ENCODE data around the gene NKX6-2.
"Not testable (repeated sequence)": the region's sequence is repeated elsewhere in the genome, so short reads cannot be mapped to it uniquely, and the experiment has no call there.

The NKX6-2 gene

GRCh38 chr10:132807621-132808049 is 21.7 kb upstream of the NKX6-2 start:
- Mint-ChIP-seq H3K27ac (no peak overlapping the region), H3K9me3 (no peaks in the 10 kb centered on the region), H3K4me3 (no peak overlapping the region), H3K27me3 (no peaks in the 10 kb centered on the region), H3K4me1 (no peaks in the 10 kb centered on the region), H3K36me3 (no peaks in the 10 kb centered on the region)
- CTCF ChIA-PET, result no interaction called here
- DNase-seq, result no peak

GRCh38 chr10:132806561-132807003 is 20.6 kb upstream of the NKX6-2 start:
- Mint-ChIP-seq H3K4me1 (no peaks in the 10 kb centered on the region), H3K9me3 (no peaks in the 10 kb centered on the region), H3K27ac (no peak overlapping the region), H3K4me3 (no peak overlapping the region), H3K36me3 (no peaks in the 10 kb centered on the region), H3K27me3 (no peaks in the 10 kb centered on the region)
- DNase-seq, result no peak
- CTCF ChIA-PET, result no interaction called here

GRCh38 chr10:132806110-132806509 is 20.2 kb upstream of the NKX6-2 start:
- CTCF ChIA-PET, result no interaction called here
- H3K4me3 Mint-ChIP-seq, result no peak overlapping the region
- DNase-seq, result no peak

DNA sequence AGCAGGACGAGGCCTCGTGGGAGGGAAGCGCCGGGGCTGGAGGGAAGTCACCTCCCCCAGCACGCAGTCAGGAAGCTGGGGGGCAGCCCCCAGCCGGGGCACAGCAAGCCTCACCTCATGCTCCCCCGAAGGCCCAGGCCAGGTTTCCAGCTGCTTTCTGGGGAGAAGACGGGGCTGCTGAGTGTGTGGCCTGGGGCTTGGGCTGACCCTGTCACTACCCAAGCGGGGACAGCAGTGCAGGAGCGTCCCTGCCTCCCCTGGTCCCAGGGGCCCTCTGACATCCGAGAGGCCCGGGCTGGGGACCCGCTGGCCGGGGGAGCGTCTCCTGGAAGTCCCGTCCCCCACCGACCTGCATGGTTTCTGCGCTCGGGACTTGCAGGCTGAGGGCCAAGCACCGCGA is 19.7 kb upstream of the NKX6-2 start:
- no peak for DNase-seq
- Mint-ChIP-seq H3K4me3 (no peak overlapping the region), H3K9me3 (no peaks in the 10 kb centered on the region), H3K27ac (no peak overlapping the region), H3K36me3 (no peaks in the 10 kb centered on the region), H3K4me1 (no peaks in the 10 kb centered on the region), H3K27me3 (no peaks in the 10 kb centered on the region)
- CTCF ChIA-PET, result no interaction called here

More at GRCh38 chr10:132806110-132806509, 20.2 kb upstream of the NKX6-2 start:
- no peak overlapping the region for H3K27ac Mint-ChIP-seq
- no peaks in the 10 kb centered on the region for H3K36me3 Mint-ChIP-seq
- H3K4me1 Mint-ChIP-seq, result no peaks in the 10 kb centered on the region
- no peaks in the 10 kb centered on the region for H3K27me3 Mint-ChIP-seq
- H3K9me3 Mint-ChIP-seq, result no peaks in the 10 kb centered on the region

DNA sequence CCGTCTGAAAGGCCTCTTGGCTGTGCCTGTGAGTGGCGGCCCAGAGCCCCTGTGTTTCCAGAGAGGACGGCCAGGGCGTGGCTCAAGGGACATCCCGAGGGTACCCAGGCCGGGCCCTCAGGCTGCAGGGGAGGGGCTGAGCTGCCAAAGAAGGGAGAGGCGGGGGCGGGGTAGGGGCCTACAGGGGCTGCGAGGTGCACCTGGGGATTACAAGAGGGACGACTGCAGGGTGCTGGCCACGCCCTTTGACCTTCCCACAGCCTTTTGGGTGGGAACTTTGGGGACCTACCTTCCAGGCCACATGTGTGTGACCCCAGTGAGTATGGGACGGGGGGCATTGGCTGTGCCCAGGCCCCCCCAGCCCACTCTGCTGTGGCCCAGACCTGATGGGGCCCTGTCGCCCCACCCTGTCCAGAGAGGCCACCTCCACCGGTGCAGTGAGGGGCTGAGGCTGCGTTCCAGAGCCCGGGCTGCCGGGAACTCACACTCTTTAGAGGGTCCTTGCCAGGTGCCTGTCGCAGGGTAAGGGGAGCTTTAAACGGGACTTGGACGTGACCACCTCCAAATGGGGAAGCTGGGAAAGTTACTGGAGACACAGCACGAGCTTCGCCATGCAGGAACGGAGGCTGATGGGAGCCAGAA is 19.0 kb upstream of the NKX6-2 start:
- Mint-ChIP-seq H3K27ac (no peak overlapping the region), H3K4me1 (no peaks in the 10 kb centered on the region), H3K27me3 (no peaks in the 10 kb centered on the region), H3K36me3 (no peaks in the 10 kb centered on the region), H3K9me3 (no peaks in the 10 kb centered on the region), H3K4me3 (no peak overlapping the region)
- CTCF ChIA-PET, result no interaction called here
- DNase-seq, result no peak

GRCh38 chr10:132804287-132804686 is 18.3 kb upstream of the NKX6-2 start:
- Mint-ChIP-seq H3K9me3 (no peaks in the 10 kb centered on the region), H3K36me3 (no peaks in the 10 kb centered on the region), H3K4me3 (no peak overlapping the region), H3K27me3 (no peaks in the 10 kb centered on the region), H3K27ac (no peak overlapping the region), H3K4me1 (no peaks in the 10 kb centered on the region)
- no peak for DNase-seq
- CTCF ChIA-PET, result no interaction called here

GRCh38 chr10:132803416-132804210 is 17.7 kb upstream of the NKX6-2 start:
- no peaks in the 10 kb centered on the region for H3K4me1 Mint-ChIP-seq
- no peaks in the 10 kb centered on the region for H3K36me3 Mint-ChIP-seq
- CTCF ChIA-PET, result no interaction called here
- H3K4me3 Mint-ChIP-seq, result no peak overlapping the region
- no peaks in the 10 kb centered on the region for H3K9me3 Mint-ChIP-seq
- no peaks in the 10 kb centered on the region for H3K27me3 Mint-ChIP-seq
- no peak overlapping the region for H3K27ac Mint-ChIP-seq
- no peak for DNase-seq

DNA sequence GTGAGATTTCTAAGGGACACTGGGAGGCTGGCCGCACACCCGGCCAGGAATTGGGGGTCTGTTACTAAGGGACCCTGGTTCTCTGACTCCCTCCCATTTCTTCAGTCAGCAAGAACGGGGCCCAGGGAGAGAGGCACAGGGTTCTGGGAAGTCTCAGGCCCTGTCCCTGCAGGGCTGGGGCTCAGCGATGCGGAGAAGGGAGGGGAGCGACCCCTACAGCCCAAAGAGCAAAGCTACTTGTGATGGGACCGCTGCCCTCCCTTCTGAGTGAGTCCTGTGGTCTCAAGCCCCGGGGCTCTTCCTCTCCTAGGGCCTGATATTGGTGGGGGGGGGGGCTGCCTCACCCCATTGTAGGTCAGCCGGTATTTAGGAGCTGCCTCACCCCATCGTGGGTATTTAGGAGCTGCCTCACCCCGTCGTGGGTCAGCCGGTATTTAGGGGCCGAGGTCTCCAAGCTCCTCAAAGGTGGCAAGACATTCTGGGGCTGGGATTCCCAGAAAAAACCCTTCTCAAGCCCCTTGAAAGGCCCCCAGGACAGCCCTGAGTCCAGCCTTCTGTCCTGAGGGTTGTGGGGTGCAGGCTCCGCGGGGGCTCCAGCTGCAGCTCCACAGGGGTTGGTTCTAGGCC is 16.9 kb upstream of the NKX6-2 start:
- Mint-ChIP-seq H3K4me3 (no peak overlapping the region), H3K27ac (no peak overlapping the region), H3K36me3 (no peaks in the 10 kb centered on the region), H3K27me3 (no peaks in the 10 kb centered on the region), H3K4me1 (no peaks in the 10 kb centered on the region), H3K9me3 (no peaks in the 10 kb centered on the region)
- no peak for DNase-seq
- CTCF ChIA-PET, result no interaction called here

DNA sequence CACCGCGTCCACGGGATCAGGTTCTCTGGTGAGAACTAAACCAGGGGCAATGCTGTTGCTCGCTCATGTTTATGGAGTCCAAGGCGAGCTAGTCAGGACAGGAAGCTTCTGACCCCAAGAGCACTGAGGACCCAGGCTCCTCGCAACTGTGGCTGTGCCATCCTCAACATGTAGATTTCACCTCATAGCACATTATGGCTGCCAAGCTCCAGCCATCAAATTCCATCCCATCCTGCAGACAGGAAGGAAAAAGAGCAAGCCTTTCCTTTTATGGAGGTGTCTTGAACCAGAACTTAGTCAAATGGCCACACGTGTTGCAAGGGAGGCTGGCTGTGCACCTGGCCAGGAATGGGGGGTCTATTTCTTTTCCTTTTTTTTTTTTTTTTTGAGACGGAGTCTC is 16.1 kb upstream of the NKX6-2 start:
- no peaks in the 10 kb centered on the region for H3K4me1 Mint-ChIP-seq
- CTCF ChIA-PET, result no interaction called here
- H3K4me3 Mint-ChIP-seq, result no peak overlapping the region
- no peak for DNase-seq
- H3K27me3 Mint-ChIP-seq, result no peaks in the 10 kb centered on the region
- no peaks in the 10 kb centered on the region for H3K9me3 Mint-ChIP-seq
- H3K27ac Mint-ChIP-seq, result no peak overlapping the region
- H3K36me3 Mint-ChIP-seq, result no peaks in the 10 kb centered on the region

DNA sequence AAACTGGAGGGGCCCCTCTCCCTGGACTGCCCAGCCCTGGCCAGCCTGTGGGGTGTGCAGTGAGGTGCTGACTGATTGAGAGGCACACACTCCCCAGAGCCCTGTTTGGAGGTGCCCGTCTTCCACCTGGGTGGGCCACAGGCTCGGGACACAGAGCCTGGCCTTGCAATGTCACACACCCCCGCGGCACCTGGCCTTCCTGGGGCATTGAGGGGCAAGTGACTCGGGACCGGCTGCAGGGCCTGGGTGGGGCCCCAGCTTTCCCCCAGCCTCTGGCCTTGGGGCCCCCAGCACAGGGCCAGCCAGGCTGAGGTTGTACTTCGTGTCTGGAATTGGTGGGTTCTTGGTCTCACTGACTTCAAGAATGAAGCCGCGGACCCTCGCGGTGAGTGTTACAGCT is 13.9 kb upstream of the NKX6-2 start:
- Mint-ChIP-seq H3K27ac (no peak overlapping the region), H3K4me1 (no peaks in the 10 kb centered on the region), H3K36me3 (no peaks in the 10 kb centered on the region), H3K4me3 (no peak overlapping the region), H3K27me3 (no peaks in the 10 kb centered on the region), H3K9me3 (no peaks in the 10 kb centered on the region)
- CTCF ChIA-PET, result no interaction called here
- DNase-seq, result no peak

GRCh38 chr10:132798876-132799275 is 12.9 kb upstream of the NKX6-2 start:
- Mint-ChIP-seq H3K27me3 (no peaks in the 10 kb centered on the region), H3K4me1 (no peaks in the 10 kb centered on the region), H3K36me3 (no peaks in the 10 kb centered on the region), H3K27ac (no peak overlapping the region), H3K4me3 (no peak overlapping the region), H3K9me3 (no peaks in the 10 kb centered on the region)
- CTCF ChIA-PET, result no interaction called here
- no peak for DNase-seq

DNA sequence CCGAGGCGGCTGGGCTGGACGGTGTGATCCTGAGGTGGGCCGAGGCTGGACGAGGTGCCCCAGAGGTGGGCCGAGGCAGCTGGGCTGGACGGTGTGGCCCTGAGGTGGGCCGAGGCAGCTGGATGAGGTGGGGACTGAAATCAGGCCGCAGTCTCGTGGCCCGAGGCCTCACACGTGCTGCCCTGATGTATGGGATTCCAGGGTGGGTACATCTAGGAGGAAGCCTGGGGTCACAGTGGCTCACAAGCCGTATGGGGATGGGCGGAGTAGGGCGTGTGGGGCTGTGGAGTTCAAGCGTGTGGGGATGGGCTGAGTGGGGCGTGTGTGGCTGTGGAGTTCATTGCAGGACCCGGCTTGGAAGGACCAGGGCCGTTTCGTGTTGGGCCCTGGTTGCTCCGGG is 12.5 kb upstream of the NKX6-2 start:
- no peak overlapping the region for H3K4me3 Mint-ChIP-seq
- no peak for DNase-seq
- H3K27ac Mint-ChIP-seq, result peak overlapping the region; percentile 33
- H3K9me3 Mint-ChIP-seq, result no peaks in the 10 kb centered on the region
- CTCF ChIA-PET, result no interaction called here
- no peaks in the 10 kb centered on the region for H3K27me3 Mint-ChIP-seq
- H3K4me1 Mint-ChIP-seq, result no peaks in the 10 kb centered on the region
- no peaks in the 10 kb centered on the region for H3K36me3 Mint-ChIP-seq

- H3K9me3 Mint-ChIP-seq, DNase-seq, H3K4me1 Mint-ChIP-seq, H3K36me3 Mint-ChIP-seq, CTCF ChIA-PET, H3K27ac Mint-ChIP-seq, H3K27me3 Mint-ChIP-seq, H3K4me3 Mint-ChIP-seq: not testable (repeated sequence)
Observed at GRCh38 chr10:132797986-132798385, 12.0 kb upstream of the NKX6-2 start.

- no peak overlapping the region for H3K27ac Mint-ChIP-seq
- H3K27me3 Mint-ChIP-seq, result peaks cover 7% of the 10 kb centered on the region
- no peaks in the 10 kb centered on the region for H3K4me1 Mint-ChIP-seq
- CTCF ChIA-PET, result no interaction called here
- H3K4me3 Mint-ChIP-seq, result no peak overlapping the region
- no peak for DNase-seq
- H3K36me3 Mint-ChIP-seq, result no peaks in the 10 kb centered on the region
- no peaks in the 10 kb centered on the region for H3K9me3 Mint-ChIP-seq
Observed at GRCh38 chr10:132796846-132797245, 10.9 kb upstream of the NKX6-2 start.

Measured in activated naive CD4-positive, alpha-beta T cell treated with anti-CD3 and anti-CD28 coated beads, Interleukin-2, amount 10 ng/mL, durations not matched to agents 7 days and 5 days (primary cell).